Stromal cell of bone marrow (primary cell): ENCODE data around the gene CDK5R1.
"Not testable (repeated sequence)": the region's sequence is repeated elsewhere in the genome, so short reads cannot be mapped to it uniquely, and the experiment has no call there.

Source experiments
- DNase-seq: peaks from one replicate; pipeline ENCODE4 v3.0.0-alpha.2; 2012; ENCODE audit warnings: low read depth

Gene CDK5R1

GRCh38 chr17:32486701-32487472 is at the start of gene CDK5R1:
TSS of gene CDK5R1 (plus strand) at chr17:32486993. CDS start at chr17:32487621, 628 bp downstream.
- no peak for DNase-seq

- DNase-seq, result no peak
Measured at GRCh38 chr17:32440722-32441121, 46.1 kb upstream of the CDK5R1 start.

- no peak for DNase-seq
Measured at GRCh38 chr17:32441886-32442285, 44.9 kb upstream of the CDK5R1 start.

GRCh38 chr17:32443827-32444300 is 42.9 kb upstream of the CDK5R1 start:
- DNase-seq, result no peak

GRCh38 chr17:32444301-32445073 is 42.3 kb upstream of the CDK5R1 start, which contains the start of gene PSMD11:
TSS of gene PSMD11 (plus strand) at chr17:32444510. CDS start at chr17:32444524, 14 bp downstream.
- peak; percentile 94 for DNase-seq

- peak; percentile 43 for DNase-seq
Measured at GRCh38 chr17:32445074-32445415, 41.7 kb upstream of the CDK5R1 start.

GRCh38 chr17:32445497-32445896 is 41.3 kb upstream of the CDK5R1 start:
- DNase-seq, result no peak

- peak; percentile 32 for DNase-seq
Measured at GRCh38 chr17:32445971-32446370, 40.8 kb upstream of the CDK5R1 start.

- no peak for DNase-seq
Measured at GRCh38 chr17:32446949-32447348, 39.8 kb upstream of the CDK5R1 start.

GRCh38 chr17:32449963-32450362 is 36.8 kb upstream of the CDK5R1 start:
- no peak for DNase-seq

- not testable (repeated sequence) for DNase-seq
Measured at GRCh38 chr17:32450379-32450778, 36.4 kb upstream of the CDK5R1 start.

GRCh38 chr17:32451879-32452278 is 34.9 kb upstream of the CDK5R1 start:
- no peak for DNase-seq

GRCh38 chr17:32452281-32452680 is 34.5 kb upstream of the CDK5R1 start:
- DNase-seq, result no peak

- no peak for DNase-seq
Measured at GRCh38 chr17:32453370-32453769, 33.4 kb upstream of the CDK5R1 start.

- no peak for DNase-seq
Measured at GRCh38 chr17:32458371-32458770, 28.4 kb upstream of the CDK5R1 start.

- no peak for DNase-seq
Measured at GRCh38 chr17:32460054-32460453, 26.7 kb upstream of the CDK5R1 start.

GRCh38 chr17:32461498-32461852 is 25.3 kb upstream of the CDK5R1 start:
- no peak for DNase-seq

GRCh38 chr17:32461853-32462617 is 24.8 kb upstream of the CDK5R1 start:
- DNase-seq, result peak; percentile 16

- no peak for DNase-seq
Measured at GRCh38 chr17:32463304-32463703, 23.5 kb upstream of the CDK5R1 start.

GRCh38 chr17:32464374-32464773 is 22.4 kb upstream of the CDK5R1 start:
- no peak for DNase-seq

GRCh38 chr17:32467949-32468348 is 18.8 kb upstream of the CDK5R1 start:
- no peak for DNase-seq

- DNase-seq, result no peak
Measured at GRCh38 chr17:32470405-32471167, 16.2 kb upstream of the CDK5R1 start.
